HFFc6 (cell line): ENCODE data around the gene LKAAEAR1. TPM values are rescaled to one million over a fixed set of nuclear protein-coding genes. Genes with fewer than 3 reads are reported as not detected.

ENCODE experiments used
- DNase-seq: peaks from one replicate; pipeline ENCODE4 v3.0.0-alpha.2; 2018
- H3K27ac Mint-ChIP-seq: 2 replicates; pipeline ENCODE4 v1.8.0; 2020; ENCODE audit warnings: mild to moderate bottlenecking, mixed read lengths
- H3K27me3 Mint-ChIP-seq: 2 replicates; pipeline ENCODE4 v1.8.0; 2021; ENCODE audit warnings: mild to moderate bottlenecking, moderate library complexity, mixed read lengths; ENCODE audit not compliant: insufficient read depth
- H3K36me3 Mint-ChIP-seq: 2 replicates; pipeline ENCODE4 v1.8.0; 2021; ENCODE audit warnings: low read depth, mixed read lengths
- H3K4me1 Mint-ChIP-seq: 2 replicates; pipeline ENCODE4 v1.8.0; 2020; ENCODE audit warnings: low read depth, mixed read lengths
- H3K4me3 Mint-ChIP-seq: 2 replicates; pipeline ENCODE4 v1.8.0; 2020; ENCODE audit warnings: mild to moderate bottlenecking, moderate library complexity, mixed read lengths
- H3K9me3 Mint-ChIP-seq: 2 replicates; pipeline ENCODE4 v1.8.0; 2020; ENCODE audit warnings: mild to moderate bottlenecking, mixed read lengths
- total RNA-seq, 6 experiments: library from RNA; stranded (reverse); fragmentation: NEBNext Ultra II Directional; extraction: Animal tissue kit (Norgen Biotek cat#: 25700); gene quantifications; 2 replicates in 1 of 6; 3 replicates in 5 of 6; pipeline ENCODE4 v1.2.3, GENCODE V29; 2021
- TF ChIP-seq, protein P1 (sequence below): fragments of 200-600 bp; sonication (generic); IDR thresholded peaks from 2 replicates; pipeline ENCODE4 v1.5.0; 2021; ENCODE audit warnings: antibody characterized with exemption, mild to moderate bottlenecking

Gene LKAAEAR1
- total RNA-seq, 6 experiments from 2014 or later = not detected

- no peak overlapping the region for H3K27ac Mint-ChIP-seq
- peaks cover 21% of the 10 kb centered on the region for H3K27me3 Mint-ChIP-seq
- no peak overlapping the region for H3K4me3 Mint-ChIP-seq
- DNase-seq = no peak
- 0 out of 2 replicates have a peak, but pooled peaks cover 5% of the 10 kb centered on the region for H3K4me1 Mint-ChIP-seq
- H3K36me3 Mint-ChIP-seq = no peaks in the 10 kb centered on the region
- TF ChIP-seq, protein P1, sequence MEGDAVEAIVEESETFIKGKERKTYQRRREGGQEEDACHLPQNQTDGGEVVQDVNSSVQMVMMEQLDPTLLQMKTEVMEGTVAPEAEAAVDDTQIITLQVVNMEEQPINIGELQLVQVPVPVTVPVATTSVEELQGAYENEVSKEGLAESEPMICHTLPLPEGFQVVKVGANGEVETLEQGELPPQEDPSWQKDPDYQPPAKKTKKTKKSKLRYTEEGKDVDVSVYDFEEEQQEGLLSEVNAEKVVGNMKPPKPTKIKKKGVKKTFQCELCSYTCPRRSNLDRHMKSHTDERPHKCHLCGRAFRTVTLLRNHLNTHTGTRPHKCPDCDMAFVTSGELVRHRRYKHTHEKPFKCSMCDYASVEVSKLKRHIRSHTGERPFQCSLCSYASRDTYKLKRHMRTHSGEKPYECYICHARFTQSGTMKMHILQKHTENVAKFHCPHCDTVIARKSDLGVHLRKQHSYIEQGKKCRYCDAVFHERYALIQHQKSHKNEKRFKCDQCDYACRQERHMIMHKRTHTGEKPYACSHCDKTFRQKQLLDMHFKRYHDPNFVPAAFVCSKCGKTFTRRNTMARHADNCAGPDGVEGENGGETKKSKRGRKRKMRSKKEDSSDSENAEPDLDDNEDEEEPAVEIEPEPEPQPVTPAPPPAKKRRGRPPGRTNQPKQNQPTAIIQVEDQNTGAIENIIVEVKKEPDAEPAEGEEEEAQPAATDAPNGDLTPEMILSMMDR = no peak
- no peaks in the 10 kb centered on the region for H3K9me3 Mint-ChIP-seq
These were observed 31.1 kb upstream of the LKAAEAR1 start for GRCh38 chr20:64115171-64115911.

DNA sequence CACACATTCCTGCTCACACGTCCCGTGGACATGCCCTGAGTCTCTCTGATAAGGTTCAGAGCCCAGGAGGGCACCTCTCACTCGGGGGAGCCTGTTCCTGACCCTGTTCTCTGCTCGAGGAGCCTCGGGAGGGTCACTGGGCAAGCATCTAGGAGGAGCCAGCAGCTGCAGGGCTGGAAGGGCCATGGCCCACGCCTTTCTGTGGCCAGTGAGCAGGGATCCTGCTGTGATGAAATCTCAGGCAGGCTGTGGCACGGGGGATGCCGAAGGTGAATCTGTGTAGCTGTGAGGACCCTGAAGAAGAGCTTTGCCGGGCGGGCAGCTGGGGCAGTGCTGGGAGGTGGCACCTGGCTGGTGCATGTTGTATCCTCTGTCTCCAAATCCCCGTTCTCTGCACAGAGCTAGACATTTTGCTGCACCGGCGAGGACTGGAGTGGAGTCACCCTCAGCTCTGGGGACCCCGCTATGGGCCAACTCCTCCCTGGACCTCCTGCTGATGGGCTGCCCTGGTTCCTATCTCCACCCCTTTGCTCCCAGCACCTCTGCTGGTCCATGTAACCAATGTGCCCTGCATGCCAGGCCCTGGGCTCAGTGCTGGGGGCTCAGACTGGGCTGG is 30.3 kb upstream of the LKAAEAR1 start:
- TF ChIP-seq, protein P1 = no peak
- Mint-ChIP-seq H3K27me3 (peaks cover 21% of the 10 kb centered on the region), H3K4me1 (no peaks in the 10 kb centered on the region), H3K4me3 (no peak overlapping the region), H3K36me3 (no peaks in the 10 kb centered on the region), H3K9me3 (no peaks in the 10 kb centered on the region), H3K27ac (no peak overlapping the region)
- DNase-seq = no peak

- Mint-ChIP-seq H3K9me3 (no peaks in the 10 kb centered on the region), H3K27me3 (peaks cover 24% of the 10 kb centered on the region), H3K27ac (no peak overlapping the region)
These were observed 29.7 kb upstream of the LKAAEAR1 start for GRCh38 chr20:64113796-64114355.

DNA sequence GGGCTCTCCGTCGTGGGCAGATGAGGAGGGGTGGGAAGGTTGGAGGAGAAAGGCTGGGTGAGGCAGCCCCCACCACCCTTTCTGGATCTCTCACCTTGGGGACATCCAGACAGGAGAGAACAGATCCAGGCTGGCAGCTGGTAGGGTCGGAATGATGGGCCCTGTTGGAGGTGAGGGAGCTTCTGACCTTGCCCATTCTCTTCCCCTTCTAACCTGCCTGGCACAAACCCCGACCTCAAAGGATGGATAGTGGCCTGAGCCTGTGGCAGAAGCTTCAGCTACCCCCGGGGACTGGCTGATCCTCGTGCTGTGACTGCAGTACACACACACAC is 29.2 kb upstream of the LKAAEAR1 start:
- no peaks in the 10 kb centered on the region for H3K36me3 Mint-ChIP-seq
- H3K27ac Mint-ChIP-seq = no peak overlapping the region
- H3K4me1 Mint-ChIP-seq = no peaks in the 10 kb centered on the region
- H3K9me3 Mint-ChIP-seq = no peaks in the 10 kb centered on the region
- no peak overlapping the region for H3K4me3 Mint-ChIP-seq
- H3K27me3 Mint-ChIP-seq = peaks cover 26% of the 10 kb centered on the region
- no peak for DNase-seq
- TF ChIP-seq, protein P1 = no peak

More at GRCh38 chr20:64113796-64114355, 29.7 kb upstream of the LKAAEAR1 start:
- DNase-seq = no peak
- no peaks in the 10 kb centered on the region for H3K36me3 Mint-ChIP-seq
- H3K4me3 Mint-ChIP-seq = no peak overlapping the region
- TF ChIP-seq, protein P1 = no peak
- H3K4me1 Mint-ChIP-seq = no peaks in the 10 kb centered on the region

DNA sequence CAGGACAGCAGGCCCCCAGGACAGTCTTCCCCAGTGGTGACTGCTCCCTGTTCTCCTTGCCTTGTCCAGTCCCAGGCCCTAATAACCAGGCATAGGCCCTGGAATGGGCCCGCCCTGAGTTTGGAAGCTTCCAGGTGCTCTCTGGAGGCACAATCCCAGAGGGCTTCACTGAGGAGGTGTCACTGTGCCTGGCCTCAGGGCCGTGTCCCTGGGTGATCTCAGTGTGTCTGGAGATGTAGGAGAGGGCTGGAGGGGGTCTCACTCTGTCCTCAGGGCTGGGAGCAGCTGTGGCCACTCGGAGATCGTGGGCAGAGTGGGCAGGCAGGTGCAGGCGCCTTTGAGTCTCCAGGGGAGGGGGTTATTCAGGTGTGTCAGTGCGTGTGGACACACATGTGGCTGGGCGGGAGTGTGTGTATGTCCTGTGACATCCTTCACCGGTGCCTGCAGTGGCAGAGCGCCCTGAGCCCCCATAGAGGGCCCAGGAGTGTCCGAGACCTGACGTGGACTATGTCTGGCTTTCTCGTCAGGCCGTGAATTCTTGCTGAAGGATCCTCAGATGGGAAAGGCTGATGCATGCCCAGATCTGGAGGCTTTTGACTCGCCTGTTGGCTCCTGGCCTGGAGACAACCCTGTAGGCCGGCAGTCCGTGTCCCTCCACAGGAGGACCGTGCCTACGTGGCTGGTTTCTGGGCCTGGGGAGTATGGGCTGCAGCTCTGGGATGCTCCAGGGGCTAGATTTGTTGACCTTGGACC is 28.7 kb upstream of the LKAAEAR1 start:
- Mint-ChIP-seq H3K36me3 (no peaks in the 10 kb centered on the region), H3K27me3 (peaks cover 26% of the 10 kb centered on the region)

More for the DNA sequence above, 28.7 kb upstream of the LKAAEAR1 start:
- Mint-ChIP-seq H3K4me1 (no peaks in the 10 kb centered on the region), H3K9me3 (no peaks in the 10 kb centered on the region), H3K27ac (no peak overlapping the region), H3K4me3 (no peak overlapping the region)
- TF ChIP-seq, protein P1 = no peak
- no peak for DNase-seq
